NCI-H82 (cell line): ENCODE measurements around the gene TRPM7.
"Not testable (repeated sequence)": the region's sequence is repeated elsewhere in the genome, so short reads cannot be mapped to it uniquely, and the experiment has no call there.

ENCODE experiments used
- DNase-seq: peaks from one replicate; lab custom pipeline; 2025; lab: John Stamatoyannopoulos, UW

Gene TRPM7

GRCh38 chr15:50670115-50670514, 16.5 kb downstream of the TRPM7 start:
- no peak for DNase-seq

- DNase-seq: no peak
Measured at GRCh38 chr15:50669611-50670010, 17.0 kb downstream of the TRPM7 start.

- DNase-seq: no peak
Measured at GRCh38 chr15:50665938-50666337, 20.7 kb downstream of the TRPM7 start.

- DNase-seq: no peak
Measured at GRCh38 chr15:50655555-50655954, 31.0 kb downstream of the TRPM7 start.

- DNase-seq: no peak
Measured at GRCh38 chr15:50653156-50653743, 33.3 kb downstream of the TRPM7 start.

GRCh38 chr15:50652671-50653070, 33.9 kb downstream of the TRPM7 start:
- no peak for DNase-seq

- DNase-seq: no peak
Measured at GRCh38 chr15:50641318-50641717, 45.3 kb downstream of the TRPM7 start.

- no peak for DNase-seq
Measured at GRCh38 chr15:50636146-50636545, 50.5 kb downstream of the TRPM7 start.

GRCh38 chr15:50633653-50634052, 52.9 kb downstream of the TRPM7 start:
- no peak for DNase-seq

- no peak for DNase-seq
Measured at GRCh38 chr15:50628421-50628820, 58.2 kb downstream of the TRPM7 start.

- no peak for DNase-seq
Measured at GRCh38 chr15:50627351-50628055, 59.1 kb downstream of the TRPM7 start.

GRCh38 chr15:50624616-50625168, 61.9 kb downstream of the TRPM7 start:
- no peak for DNase-seq

- peak; percentile 33 for DNase-seq
Measured at GRCh38 chr15:50622361-50622943, 64.1 kb downstream of the TRPM7 start.

GRCh38 chr15:50616960-50617359, 69.6 kb downstream of the TRPM7 start:
- DNase-seq: not testable (repeated sequence)

GRCh38 chr15:50616554-50616953, 70.0 kb downstream of the TRPM7 start:
- not testable (repeated sequence) for DNase-seq

- DNase-seq: no peak
Measured at GRCh38 chr15:50613600-50613999, 73.0 kb downstream of the TRPM7 start.

- DNase-seq: no peak
Measured at GRCh38 chr15:50607129-50607528, 79.5 kb downstream of the TRPM7 start.

- no peak for DNase-seq
Measured at GRCh38 chr15:50605462-50605861, 81.1 kb downstream of the TRPM7 start.

- DNase-seq: not testable (repeated sequence)
Measured at GRCh38 chr15:50602028-50602427, 84.6 kb downstream of the TRPM7 start.

- DNase-seq: no peak
Measured at GRCh38 chr15:50594311-50594710, 92.3 kb downstream of the TRPM7 start.

GRCh38 chr15:50593761-50594160, 92.8 kb downstream of the TRPM7 start:
- no peak for DNase-seq

- DNase-seq: no peak
Measured at GRCh38 chr15:50590288-50590687, 96.3 kb downstream of the TRPM7 start.

GRCh38 chr15:50577492-50577891, 109.1 kb downstream of the TRPM7 start:
- no peak for DNase-seq
